GM18907 (cell line): Measurements from ENCODE around the gene CMIP.
A peak's percentile ranks its signal among the peaks of the same experiment; 100 is the strongest.
"Not testable (repeated sequence)": the region's sequence is repeated elsewhere in the genome, so short reads cannot be mapped to it uniquely, and the experiment has no call there.

ENCODE experiments used
- ATAC-seq: cut with Tn5 transposase; IDR thresholded peaks from one replicate; pipeline ENCODE4 v1.9.1; 2021; ENCODE audit warnings: mild to moderate bottlenecking, moderate library complexity; ENCODE audit not compliant: unreplicated experiment

Gene CMIP

GRCh38 chr16:81444448-81445121, at the start of gene CMIP:
Gene CMIP, plus strand, starts transcription at chr16:81444808.
- ATAC-seq, result peak; percentile 82

- no peak for ATAC-seq
Measured at GRCh38 chr16:81394966-81395655, 49.5 kb upstream of the CMIP start.

GRCh38 chr16:81397058-81397878, 47.3 kb upstream of the CMIP start:
- no peak for ATAC-seq

GRCh38 chr16:81397879-81398520, 46.6 kb upstream of the CMIP start:
- no peak for ATAC-seq

GRCh38 chr16:81399909-81400308, 44.7 kb upstream of the CMIP start:
- ATAC-seq, result no peak

- no peak for ATAC-seq
Measured at GRCh38 chr16:81401035-81401950, 43.3 kb upstream of the CMIP start.

- no peak for ATAC-seq
Measured at GRCh38 chr16:81403208-81403600, 41.4 kb upstream of the CMIP start.

- ATAC-seq, result peak; percentile 87
Measured at GRCh38 chr16:81403601-81404391, 40.8 kb upstream of the CMIP start.

GRCh38 chr16:81405002-81405401, 39.6 kb upstream of the CMIP start:
- not testable (repeated sequence) for ATAC-seq

- no peak for ATAC-seq
Measured at GRCh38 chr16:81405702-81406113, 38.9 kb upstream of the CMIP start.

GRCh38 chr16:81408409-81408950, 36.1 kb upstream of the CMIP start:
- ATAC-seq, result no peak

- ATAC-seq, result no peak
Measured at GRCh38 chr16:81409016-81409556, 35.5 kb upstream of the CMIP start.

GRCh38 chr16:81410643-81411293, 33.8 kb upstream of the CMIP start:
- no peak for ATAC-seq

GRCh38 chr16:81413245-81413990, 31.2 kb upstream of the CMIP start:
- ATAC-seq, result no peak

GRCh38 chr16:81415751-81416150, 28.9 kb upstream of the CMIP start:
- ATAC-seq, result no peak

GRCh38 chr16:81416749-81417148, 27.9 kb upstream of the CMIP start:
- no peak for ATAC-seq

GRCh38 chr16:81417210-81417609, 27.4 kb upstream of the CMIP start:
- ATAC-seq, result no peak

GRCh38 chr16:81419806-81420205, 24.8 kb upstream of the CMIP start:
- no peak for ATAC-seq
